K562 (cell line): Measurements from ENCODE around the gene SOD1. TPM values are rescaled to one million over a fixed set of nuclear protein-coding genes. Genes with fewer than 3 reads are reported as not detected.

Experiments used
- CBFA2T3 ChIP-seq: fragments of 450-650 bp; IDR thresholded peaks from 2 replicates; pipeline ENCODE4 v1.6.1; 2017
- GTF2E2 ChIP-seq: fragments of 200-800 bp; sonication (Bioruptor generic); IDR thresholded peaks from 2 replicates; pipeline ENCODE4 v1.6.1; 2016; ENCODE audit warnings: missing genetic modification characterization, missing compliant biosample characterization
- HMG20A ChIP-seq: fragments of 450-650 bp; formaldehyde crosslinking; conservative IDR thresholded peaks from 2 replicates; pipeline ENCODE4 v1.4.0; 2020; ENCODE audit warnings: mild to moderate bottlenecking, mixed read lengths
- MECOM ChIP-seq: fragments of 250-450 bp; sonication (Bioruptor Pico); IDR thresholded peaks from 2 replicates; pipeline ENCODE4 v1.8.0; 2022; ENCODE audit warnings: inconsistent platforms
- NCOR1 ChIP-seq: fragments of 450-650 bp; IDR thresholded peaks from 2 replicates; pipeline ENCODE4 v1.6.1; 2016; ENCODE audit warnings: mild to moderate bottlenecking, moderate library complexity
- NEUROD1 ChIP-seq: fragments of 150-350 bp; IDR thresholded peaks from 2 replicates; pipeline ENCODE4 v1.6.1; 2014; ENCODE audit warnings: borderline replicate concordance, low read length, low read depth; ENCODE audit not compliant: partially characterized antibody
- POLR2B ChIP-seq: fragments of 450-650 bp; IDR thresholded peaks from 2 replicates; pipeline ENCODE4 v1.6.1; 2018; ENCODE audit warnings: low read depth; ENCODE audit not compliant: partially characterized antibody
- RFX1 ChIP-seq: fragments of 450-650 bp; IDR thresholded peaks from 2 replicates; pipeline ENCODE4 v1.6.1; 2016; ENCODE audit warnings: mild to moderate bottlenecking, moderate library complexity
- SREBF1 ChIP-seq: fragments of 150-350 bp; IDR thresholded peaks from 2 replicates; pipeline ENCODE4 v1.6.1; 2014; ENCODE audit warnings: antibody characterized with exemption, low read depth, low read length, borderline replicate concordance
- THRB ChIP-seq: fragments of 450-650 bp; formaldehyde crosslinking; conservative IDR thresholded peaks from 2 replicates; pipeline ENCODE4 v1.4.0; 2022; ENCODE audit warnings: mild to moderate bottlenecking, missing genetic modification characterization
- VEZF1 ChIP-seq: fragments of 200-800 bp; sonication (Bioruptor generic); IDR thresholded peaks from 2 replicates; pipeline ENCODE4 v1.6.1; 2017; ENCODE audit warnings: missing genetic modification characterization, missing compliant biosample characterization
- ZBTB2 ChIP-seq: fragments of 450-650 bp; IDR thresholded peaks from 2 replicates; pipeline ENCODE4 v1.6.1; 2016; ENCODE audit warnings: antibody characterized with exemption
- ZNF174 ChIP-seq: fragments of 250-450 bp; sonication (Bioruptor Pico); IDR thresholded peaks from 2 replicates; pipeline ENCODE4 v1.4.0; 2020; ENCODE audit warnings: mild to moderate bottlenecking
- ZNF318 ChIP-seq, 2 experiments: fragments of 450-650 bp; IDR thresholded peaks; 2 replicates each; pipeline ENCODE4 v1.6.1; 2016; ENCODE audit warnings: mild to moderate bottlenecking in 2 of 2, borderline replicate concordance in 1 of 2, low read depth in 1 of 2, moderate library complexity in 1 of 2
- ZNF696 ChIP-seq: fragments of 250-450 bp; sonication (Bioruptor Pico); conservative IDR thresholded peaks from 2 replicates; pipeline ENCODE4 v1.4.0; 2020; ENCODE audit warnings: mild to moderate bottlenecking, moderate library complexity
- ZNF764 ChIP-seq: fragments of 250-450 bp; sonication (Bioruptor Pico); IDR thresholded peaks from 2 replicates; pipeline ENCODE4 v1.4.0; 2020; ENCODE audit warnings: low read depth, mild to moderate bottlenecking, moderate library complexity
- polyA plus RNA-seq, 8 experiments: library from polyadenylated mRNA; depleted of rRNA in 4 of 8; stranded (reverse) in 5 of 8; unstranded in 3 of 8; fragments of >200 nt; fragmentation: Nextera tagmentation in 2 of 8; fragmentation: Illumina TruSeq in 1 of 8; extraction: Ambion mirVana in 2 of 8; extraction: Trizol in 1 of 8; gene quantifications; 2 replicates each; pipeline versions ENCODE4 v1.2.1 to v1.2.3, GENCODE V29; 2011 to 2014; ENCODE audit warnings: inconsistent platforms in 1 of 8, missing spikeins in 1 of 8
- total RNA-seq, 7 experiments: library from RNA; depleted of rRNA in 6 of 7; stranded (reverse); fragments of >200 nt in 6 of 7; fragmentation: Illumina TruSeq in 2 of 7; extraction: Trizol in 2 of 7; gene quantifications; 2 replicates each; pipeline versions ENCODE4 v1.2.1 to v1.2.3, GENCODE V29; 2011 to 2021; ENCODE audit warnings: low replicate concordance in 1 of 7

Gene SOD1
- total and polyA plus RNA-seq, 9 of the 15 experiments (the other 6 are each of a cell fraction or from before 2014, with no cell fraction given), result 452 to 1,409 (median 633) TPM

GRCh38 chr21:31659536-31660258 is at the start of gene SOD1 (continued):
- TF ChIP-seq VEZF1 (CRISPR knock-in tag), result peak; percentile 68
- TF ChIP-seq ZBTB2, result no peak
- no peak for TF ChIP-seq THRB (CRISPR knock-in tag)
- TF ChIP-seq HMG20A (CRISPR knock-in tag), result no peak
- no peak for TF ChIP-seq ZNF318 (IDR thresholded peaks at IDR 0.05; ENCODE audit: borderline replicate concordance in 1 of 2, low read depth in 1 of 2)
- no peak for TF ChIP-seq CBFA2T3
- TF ChIP-seq POLR2B, result peak; percentile 97
- TF ChIP-seq NCOR1, result no peak; the same call in 1 of the 2 replicates
- TF ChIP-seq SREBF1, result no peak
- no peak for TF ChIP-seq ZNF696
- peak; percentile 70 for TF ChIP-seq GTF2E2 (tag)
- no peak for TF ChIP-seq RFX1
- no peak for TF ChIP-seq ZNF174
- TF ChIP-seq MECOM (CRISPR knock-in tag), result no peak
- no peak for TF ChIP-seq ZNF764
- TF ChIP-seq NEUROD1, result peak; percentile 49
